Neural cell (in vitro differentiated cells): Measurements from ENCODE around the gene FAM131B. TPM values are rescaled to one million over a fixed set of nuclear protein-coding genes. Genes with fewer than 3 reads are reported as not detected.

Source experiments
- H2AFZ ChIP-seq: fragments of 200-600, 300-800 bp; sonication (generic), shearing (Covaris generic); 2 replicates; pipeline ENCODE4 v1.6.0; 2014; ENCODE audit warnings: low read depth, mild to moderate bottlenecking, antibody characterized with exemption, low read length, moderate library complexity
- H3F3A ChIP-seq: fragments of 200-600 bp; shearing (Covaris generic); 2 replicates; pipeline ENCODE4 v1.6.1; 2016; ENCODE audit warnings: mild to moderate bottlenecking, moderate library complexity, mixed read lengths, antibody characterized with exemption, low read length; ENCODE audit not compliant: insufficient read depth, poor library complexity, severe bottlenecking
- H3K27ac ChIP-seq: fragments of 200-600, 300-800 bp; sonication (generic), shearing (Covaris generic); 2 replicates; pipeline ENCODE4 v1.5.1; 2014; ENCODE audit warnings: mild to moderate bottlenecking, low read length, moderate library complexity
- H3K27me3 ChIP-seq: fragments of 300-800, 200-600 bp; sonication (generic), shearing (Covaris generic); 2 replicates; pipeline ENCODE4 v1.6.0; 2014; ENCODE audit warnings: mild to moderate bottlenecking, low read depth, low read length, moderate library complexity; ENCODE audit not compliant: insufficient read depth
- H3K36me3 ChIP-seq: fragments of 300-800, 200-600 bp; sonication (generic), shearing (Covaris generic); 2 replicates; pipeline ENCODE4 v1.5.1; 2014; ENCODE audit warnings: mild to moderate bottlenecking, antibody characterized with exemption, low read length, moderate library complexity; ENCODE audit not compliant: insufficient read depth
- H3K4me2 ChIP-seq: fragments of 300-800, 200-600 bp; sonication (generic), shearing (Covaris generic); 2 replicates; pipeline ENCODE4 v1.6.0; 2014; ENCODE audit warnings: mild to moderate bottlenecking, low read length
- H3K4me3 ChIP-seq: fragments of 300-800, 200-600 bp; sonication (generic), shearing (Covaris generic); 2 replicates; pipeline ENCODE4 v1.5.1; 2014; ENCODE audit warnings: mild to moderate bottlenecking, low read length, moderate library complexity
- H3K79me2 ChIP-seq: fragments of 200-600 bp; shearing (Covaris generic); replicated peaks from 2 replicates; pipeline ENCODE4 v1.6.0; 2014; ENCODE audit warnings: mild to moderate bottlenecking, low read length, moderate library complexity; ENCODE audit not compliant: insufficient read depth
- H3K9ac ChIP-seq: fragments of 300-800, 200-600 bp; sonication (generic), shearing (Covaris generic); 2 replicates; pipeline ENCODE4 v1.6.1; 2016; ENCODE audit warnings: mild to moderate bottlenecking, low read length, mixed read lengths
- H3K9me2 ChIP-seq: fragments of 200-600 bp; shearing (Covaris generic); 2 replicates; pipeline ENCODE4 v1.6.1; 2016; ENCODE audit warnings: mild to moderate bottlenecking, low read length, mixed read lengths; ENCODE audit not compliant: insufficient read depth
- H3K9me3 ChIP-seq: fragments of 200-600, 300-800 bp; sonication (generic), shearing (Covaris generic); 2 replicates; pipeline ENCODE4 v1.6.1; 2016; ENCODE audit warnings: mild to moderate bottlenecking, mixed run types, low read length, moderate library complexity, mixed read lengths
- H4K20me1 ChIP-seq: fragments of 200-600 bp; shearing (Covaris generic); 2 replicates; pipeline ENCODE4 v1.6.1; 2016; ENCODE audit warnings: mild to moderate bottlenecking, mixed run types; ENCODE audit not compliant: insufficient read depth
- CTCF ChIP-seq: fragments of 450-650 bp; IDR thresholded peaks from 2 replicates; pipeline ENCODE4 v1.5.1; 2014; ENCODE audit warnings: antibody characterized with exemption, mild to moderate bottlenecking, moderate library complexity; ENCODE audit not compliant: poor library complexity, severe bottlenecking
- EP300 ChIP-seq: fragments of 450-650 bp; conservative IDR thresholded peaks from 2 replicates; pipeline ENCODE4 v1.6.1; 2014; ENCODE audit warnings: antibody characterized with exemption, mild to moderate bottlenecking, moderate library complexity; ENCODE audit not compliant: poor library complexity, severe bottlenecking
- EZH2 ChIP-seq: fragments of 200-600, 300-800 bp; shearing (Covaris generic), sonication (generic); IDR thresholded peaks from 2 replicates; pipeline ENCODE4 v1.6.1; 2014; ENCODE audit warnings: antibody characterized with exemption, low read length, borderline replicate concordance, mild to moderate bottlenecking; ENCODE audit not compliant: insufficient read depth, poor library complexity, severe bottlenecking
- MXI1 ChIP-seq: fragments of 450-650 bp; conservative IDR thresholded peaks from 2 replicates; pipeline ENCODE4 v1.6.1; 2014; ENCODE audit warnings: antibody characterized with exemption, mild to moderate bottlenecking; ENCODE audit not compliant: poor library complexity, severe bottlenecking
- POLR2AphosphoS5 ChIP-seq: IDR thresholded peaks from 2 replicates; pipeline ENCODE4 v1.6.1; 2012
- RAD21 ChIP-seq: fragments of 450-650 bp; conservative IDR thresholded peaks from 2 replicates; pipeline ENCODE4 v1.6.1; 2014; ENCODE audit warnings: antibody characterized with exemption, mild to moderate bottlenecking, moderate library complexity
- SMC3 ChIP-seq: fragments of 450-650 bp; conservative IDR thresholded peaks from 2 replicates; pipeline ENCODE4 v1.6.1; 2014; ENCODE audit warnings: antibody characterized with exemption, mild to moderate bottlenecking, moderate library complexity; ENCODE audit not compliant: poor library complexity
- TAF1 ChIP-seq: IDR thresholded peaks from 2 replicates; pipeline ENCODE4 v1.6.1; 2012; ENCODE audit warnings: low read depth
- polyA plus RNA-seq: library from polyadenylated mRNA; depleted of rRNA; stranded (reverse); fragments of >200 nt; gene quantifications from 2 replicates; pipeline ENCODE4 v1.2.3, GENCODE V29; 2014
- TF ChIP-seq, protein P1 (sequence below): IDR thresholded peaks from 2 replicates; pipeline ENCODE4 v1.6.1; 2012; ENCODE audit warnings: borderline replicate concordance

Gene FAM131B
- polyA plus RNA-seq, 1 donor from 2014 or later, result 45.9 TPM

GRCh38 chr7:143387156-143387975, 24.9 kb upstream of the FAM131B start:
- H3K4me3 ChIP-seq, result no peak overlapping the region
- H3K9me2 ChIP-seq, result no peaks in the 10 kb centered on the region
- no peaks in the 10 kb centered on the region for H4K20me1 ChIP-seq
- no peak overlapping the region for H3K9ac ChIP-seq
- peaks cover under 1% of the 10 kb centered on the region for H3K79me2 ChIP-seq
- H3K4me2 ChIP-seq, result no peak overlapping the region
- H2AFZ ChIP-seq, result no peak overlapping the region
- H3K36me3 ChIP-seq, result no peaks in the 10 kb centered on the region
- H3F3A ChIP-seq, result no peaks in the 10 kb centered on the region
- H3K9me3 ChIP-seq, result no peaks in the 10 kb centered on the region
- H3K27ac ChIP-seq, result no peak overlapping the region
- no peaks in the 10 kb centered on the region for H3K27me3 ChIP-seq
- TF ChIP-seq TAF1, result no peak
- no peak for TF ChIP-seq RAD21
- no peak for TF ChIP-seq EZH2
- no peak for TF ChIP-seq EP300
- no peak for TF ChIP-seq CTCF
- no peak for TF ChIP-seq POLR2AphosphoS5
- no peak for TF ChIP-seq SMC3
- no peak for TF ChIP-seq MXI1
- TF ChIP-seq, protein P1, sequence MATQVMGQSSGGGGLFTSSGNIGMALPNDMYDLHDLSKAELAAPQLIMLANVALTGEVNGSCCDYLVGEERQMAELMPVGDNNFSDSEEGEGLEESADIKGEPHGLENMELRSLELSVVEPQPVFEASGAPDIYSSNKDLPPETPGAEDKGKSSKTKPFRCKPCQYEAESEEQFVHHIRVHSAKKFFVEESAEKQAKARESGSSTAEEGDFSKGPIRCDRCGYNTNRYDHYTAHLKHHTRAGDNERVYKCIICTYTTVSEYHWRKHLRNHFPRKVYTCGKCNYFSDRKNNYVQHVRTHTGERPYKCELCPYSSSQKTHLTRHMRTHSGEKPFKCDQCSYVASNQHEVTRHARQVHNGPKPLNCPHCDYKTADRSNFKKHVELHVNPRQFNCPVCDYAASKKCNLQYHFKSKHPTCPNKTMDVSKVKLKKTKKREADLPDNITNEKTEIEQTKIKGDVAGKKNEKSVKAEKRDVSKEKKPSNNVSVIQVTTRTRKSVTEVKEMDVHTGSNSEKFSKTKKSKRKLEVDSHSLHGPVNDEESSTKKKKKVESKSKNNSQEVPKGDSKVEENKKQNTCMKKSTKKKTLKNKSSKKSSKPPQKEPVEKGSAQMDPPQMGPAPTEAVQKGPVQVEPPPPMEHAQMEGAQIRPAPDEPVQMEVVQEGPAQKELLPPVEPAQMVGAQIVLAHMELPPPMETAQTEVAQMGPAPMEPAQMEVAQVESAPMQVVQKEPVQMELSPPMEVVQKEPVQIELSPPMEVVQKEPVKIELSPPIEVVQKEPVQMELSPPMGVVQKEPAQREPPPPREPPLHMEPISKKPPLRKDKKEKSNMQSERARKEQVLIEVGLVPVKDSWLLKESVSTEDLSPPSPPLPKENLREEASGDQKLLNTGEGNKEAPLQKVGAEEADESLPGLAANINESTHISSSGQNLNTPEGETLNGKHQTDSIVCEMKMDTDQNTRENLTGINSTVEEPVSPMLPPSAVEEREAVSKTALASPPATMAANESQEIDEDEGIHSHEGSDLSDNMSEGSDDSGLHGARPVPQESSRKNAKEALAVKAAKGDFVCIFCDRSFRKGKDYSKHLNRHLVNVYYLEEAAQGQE, result no peak

GRCh38 chr7:143385891-143386781, 23.6 kb upstream of the FAM131B start:
- Histone ChIP-seq H3K27ac (no peak overlapping the region), H2AFZ (no peak overlapping the region), H3K9me3 (no peaks in the 10 kb centered on the region), H3K4me3 (no peak overlapping the region), H3K79me2 (peaks cover 6% of the 10 kb centered on the region), H3K36me3 (no peaks in the 10 kb centered on the region), H3K9ac (no peak overlapping the region), H3K9me2 (no peaks in the 10 kb centered on the region), H4K20me1 (no peaks in the 10 kb centered on the region), H3K4me2 (no peak overlapping the region), H3F3A (no peaks in the 10 kb centered on the region), H3K27me3 (no peaks in the 10 kb centered on the region)
- TF ChIP-seq CTCF, result no peak
- TF ChIP-seq SMC3, result no peak
- TF ChIP-seq POLR2AphosphoS5, result no peak
- TF ChIP-seq MXI1, result no peak
- no peak for TF ChIP-seq RAD21
- TF ChIP-seq TAF1, result no peak
- TF ChIP-seq EZH2, result no peak
- no peak for TF ChIP-seq EP300
- TF ChIP-seq, protein P1, result no peak
